Endometrial microvascular endothelial cells (primary cell): ENCODE results near the gene H2AZ2. TPM values are rescaled to one million over a fixed set of nuclear protein-coding genes. Genes with fewer than 3 reads are reported as not detected.
"Not testable (repeated sequence)": the region's sequence is repeated elsewhere in the genome, so short reads cannot be mapped to it uniquely, and the experiment has no call there.

ENCODE experiments used
- in situ Hi-C: cut with HindIII; loops from 2 replicates; pipeline ENCODE4 v1.10.0; 2017; ENCODE audit warnings: low sequenced_read_pairs, low pct_unique_long_range_greater_than_20kb; ENCODE audit errors: inconsistent ontology term
- total RNA-seq: library from RNA; depleted of rRNA; stranded (reverse); fragments of >200 nt; gene quantifications from one replicate; pipeline ENCODE4 v1.2.3, GENCODE V29; 2015; ENCODE audit errors: inconsistent ontology term

The H2AZ2 gene
- total RNA-seq, 1 donor from 2014 or later, result 181 TPM

DNA sequence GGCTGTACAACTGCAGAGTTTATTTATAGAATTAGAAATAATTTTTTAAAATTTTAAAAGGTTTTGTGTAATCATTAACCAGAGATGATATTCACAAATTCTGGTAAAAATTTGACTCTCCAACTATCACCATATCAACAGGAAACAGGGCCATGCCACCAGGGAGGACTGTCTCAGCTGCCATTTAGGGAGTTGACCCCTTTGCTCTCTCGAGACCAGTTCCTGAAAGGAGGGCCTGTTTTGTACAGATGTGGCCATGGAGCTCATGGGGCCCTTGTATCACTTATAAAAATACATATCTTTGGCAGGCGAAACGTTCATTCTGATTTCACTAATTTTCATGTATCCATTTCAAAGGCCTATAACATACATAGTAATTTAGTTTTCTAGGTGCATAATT lies 20.3 kb downstream of the H2AZ2 start:
- in situ Hi-C loops, result no loop called here

DNA sequence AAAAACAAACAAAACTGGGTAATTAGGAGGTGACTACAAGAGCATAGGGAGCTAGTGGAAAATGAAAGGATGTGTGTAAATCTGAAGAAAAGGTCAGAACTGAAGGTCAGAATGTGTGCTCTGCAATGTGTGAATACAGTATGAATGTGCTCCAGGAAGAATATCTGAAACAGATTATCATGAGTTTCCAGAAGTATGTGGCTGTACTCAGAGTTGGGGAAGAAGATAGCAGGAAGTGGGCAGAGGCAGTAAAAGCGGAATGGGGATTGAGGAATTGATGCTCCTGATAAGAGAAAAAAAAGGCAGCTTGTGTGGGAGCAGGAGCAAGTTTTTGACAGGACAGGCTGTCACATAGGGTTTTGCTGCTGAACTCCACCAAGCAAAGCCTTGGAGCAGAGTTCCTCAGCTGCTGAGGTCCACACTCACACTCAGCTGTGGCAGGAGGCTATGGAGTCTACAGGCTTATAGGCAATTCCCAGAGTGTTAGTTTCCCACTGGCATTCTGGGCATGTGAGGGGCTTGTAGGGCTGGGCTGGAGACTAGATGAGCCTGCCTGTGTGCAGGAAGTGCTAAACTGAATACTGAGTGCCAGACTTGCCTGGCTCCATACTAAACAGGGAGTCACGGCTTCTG lies 22.9 kb downstream of the H2AZ2 start:
- in situ Hi-C loops, result no loop called here

DNA sequence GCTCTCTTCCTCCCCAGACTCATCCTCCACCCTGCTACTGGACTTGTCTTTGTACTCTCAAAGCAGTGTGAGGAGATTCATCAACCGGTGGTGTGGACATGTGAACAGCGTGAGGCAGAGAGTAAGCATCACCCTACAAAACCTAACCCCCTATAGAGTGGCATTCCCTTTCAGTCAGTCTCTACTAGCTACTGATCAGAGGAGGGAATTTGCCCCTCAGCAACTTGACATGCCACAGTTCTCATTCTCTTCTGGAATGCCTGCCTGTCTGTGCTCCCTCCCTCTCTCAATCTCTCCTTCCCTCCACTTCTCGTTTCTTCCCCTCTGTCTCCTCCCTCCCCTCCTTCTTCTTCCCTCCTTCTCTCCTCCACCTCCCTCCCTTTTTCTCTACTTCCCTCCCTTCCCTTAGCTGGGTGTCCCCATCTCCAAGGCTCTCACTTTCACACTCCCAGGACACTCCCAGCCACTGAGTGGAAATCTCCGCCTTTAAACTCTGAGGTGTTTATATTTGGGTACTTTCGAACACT lies 24.6 kb downstream of the H2AZ2 start:
- in situ Hi-C loops, result no loop called here

DNA sequence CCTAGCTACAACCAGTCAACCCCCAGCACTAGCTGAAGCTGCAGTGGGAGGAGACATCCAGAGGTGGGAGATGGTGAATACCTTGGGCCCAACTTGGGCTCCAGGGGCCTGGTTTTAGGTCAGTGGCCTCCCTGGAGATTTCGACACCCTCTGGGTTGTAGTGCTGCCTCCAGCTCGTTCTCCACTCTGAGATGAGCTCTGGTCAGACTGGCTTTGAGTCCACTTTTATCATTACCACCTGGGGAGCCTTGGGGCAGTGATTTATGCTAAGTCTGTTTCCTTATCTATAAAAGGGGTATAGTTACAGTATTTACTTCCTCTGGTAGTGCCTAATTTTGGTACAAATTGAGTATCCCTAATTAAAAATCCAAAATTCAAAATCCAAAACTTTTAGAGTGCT lies 28.6 kb downstream of the H2AZ2 start:
- in situ Hi-C loops, result no loop called here

DNA sequence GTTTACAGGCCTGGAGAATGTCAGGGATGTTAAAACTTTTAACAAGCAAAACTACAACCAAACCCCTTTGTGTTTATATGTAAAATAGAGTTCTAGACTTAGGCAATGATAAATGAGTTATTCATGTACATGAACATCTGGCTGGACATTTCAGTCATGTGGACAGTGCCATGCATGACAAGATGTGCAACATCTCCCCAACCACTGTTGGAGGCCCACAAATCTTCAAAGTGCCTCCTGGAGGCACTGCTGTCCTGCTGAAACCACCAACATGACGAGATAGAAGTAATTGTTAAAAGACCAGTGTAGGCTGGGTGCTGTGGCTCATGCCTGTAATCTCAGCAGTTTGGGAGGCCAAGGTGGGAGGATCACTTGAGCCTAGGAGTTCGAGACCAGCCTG lies 33.0 kb downstream of the H2AZ2 start:
- in situ Hi-C loops, result no loop called here

DNA sequence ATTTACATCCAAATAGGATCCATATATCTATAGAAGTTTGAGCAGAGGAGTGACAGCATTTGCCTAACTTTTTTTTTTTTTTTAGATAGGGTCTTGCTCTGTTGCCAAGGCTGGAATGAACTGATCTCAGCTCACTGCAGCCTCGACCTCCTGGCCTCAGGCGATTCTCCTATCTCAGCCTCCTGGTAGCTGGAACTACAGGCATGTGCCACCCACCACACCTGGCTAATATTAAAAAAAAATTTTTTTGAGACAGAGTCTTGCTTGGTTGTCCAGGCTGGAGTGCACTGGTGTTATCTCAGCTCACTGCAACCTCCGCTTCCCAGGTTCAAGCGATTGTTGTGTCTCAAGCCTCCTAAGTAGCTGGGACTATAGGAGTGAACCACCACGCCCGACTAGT lies 36.3 kb downstream of the H2AZ2 start:
- in situ Hi-C loops, result no loop called here

DNA sequence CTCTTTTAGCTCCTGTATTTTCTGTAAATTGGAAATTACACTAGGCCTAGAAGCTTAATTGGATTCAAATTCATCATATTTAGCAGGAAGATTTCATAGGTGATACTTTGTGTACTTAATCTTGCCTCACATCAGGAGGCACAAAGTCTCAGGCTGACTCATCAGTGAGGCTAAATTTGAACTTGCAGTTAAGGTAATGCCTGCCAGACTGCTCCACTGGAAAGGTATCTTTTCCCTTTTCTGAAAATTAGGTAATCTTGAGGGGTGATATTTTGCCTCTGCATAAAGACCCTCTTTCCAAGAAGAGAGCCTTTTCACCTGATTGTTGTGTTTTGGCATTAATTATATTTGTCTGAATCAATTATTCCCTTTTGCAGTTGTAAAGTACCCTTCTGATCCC lies 36.8 kb downstream of the H2AZ2 start:
- in situ Hi-C loops, result no loop called here

DNA sequence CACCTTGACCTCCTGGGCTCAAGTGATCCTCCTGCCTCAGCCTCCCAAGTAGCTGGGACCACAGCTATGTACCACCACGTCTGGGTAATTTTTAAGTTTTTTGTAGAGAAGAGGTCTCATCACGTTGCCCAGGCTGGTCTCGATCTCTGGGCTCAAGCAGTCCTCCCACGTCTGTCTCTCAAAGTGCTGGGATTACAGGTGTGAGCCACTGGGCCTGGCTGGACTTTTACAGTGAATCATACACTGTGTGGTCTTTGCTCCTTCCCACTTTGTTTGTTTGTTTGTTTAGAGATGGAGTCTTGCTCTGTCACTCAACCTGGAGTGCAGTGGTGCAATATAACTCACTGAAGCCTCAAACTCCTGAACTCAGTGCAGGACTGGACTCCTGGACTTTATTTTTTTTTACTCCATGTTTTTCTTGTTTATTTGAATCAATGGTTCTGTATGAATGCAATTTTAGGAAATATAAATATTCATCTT lies 38.9 kb downstream of the H2AZ2 start:
- in situ Hi-C loops, result no loop called here

DNA sequence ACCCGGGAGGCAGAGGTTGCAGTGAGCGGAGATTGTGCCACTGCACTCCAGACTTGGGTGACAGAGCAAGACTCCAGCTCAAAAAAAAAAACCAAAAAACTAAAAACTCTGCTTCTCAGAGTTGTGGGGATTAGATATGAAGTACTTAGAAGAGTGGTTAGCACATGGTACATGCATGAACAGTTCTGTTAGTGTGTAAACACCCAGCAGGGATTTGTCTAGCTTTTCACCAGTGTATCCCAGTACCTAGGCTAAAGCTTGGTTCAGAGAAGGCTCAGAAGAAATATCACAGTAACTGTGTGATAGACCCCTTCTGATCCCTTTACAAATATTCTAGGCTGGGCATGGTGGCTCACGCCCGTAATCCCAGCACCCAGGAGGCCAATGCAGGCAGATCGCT lies 41.9 kb downstream of the H2AZ2 start:
- in situ Hi-C loops, result no loop called here

DNA sequence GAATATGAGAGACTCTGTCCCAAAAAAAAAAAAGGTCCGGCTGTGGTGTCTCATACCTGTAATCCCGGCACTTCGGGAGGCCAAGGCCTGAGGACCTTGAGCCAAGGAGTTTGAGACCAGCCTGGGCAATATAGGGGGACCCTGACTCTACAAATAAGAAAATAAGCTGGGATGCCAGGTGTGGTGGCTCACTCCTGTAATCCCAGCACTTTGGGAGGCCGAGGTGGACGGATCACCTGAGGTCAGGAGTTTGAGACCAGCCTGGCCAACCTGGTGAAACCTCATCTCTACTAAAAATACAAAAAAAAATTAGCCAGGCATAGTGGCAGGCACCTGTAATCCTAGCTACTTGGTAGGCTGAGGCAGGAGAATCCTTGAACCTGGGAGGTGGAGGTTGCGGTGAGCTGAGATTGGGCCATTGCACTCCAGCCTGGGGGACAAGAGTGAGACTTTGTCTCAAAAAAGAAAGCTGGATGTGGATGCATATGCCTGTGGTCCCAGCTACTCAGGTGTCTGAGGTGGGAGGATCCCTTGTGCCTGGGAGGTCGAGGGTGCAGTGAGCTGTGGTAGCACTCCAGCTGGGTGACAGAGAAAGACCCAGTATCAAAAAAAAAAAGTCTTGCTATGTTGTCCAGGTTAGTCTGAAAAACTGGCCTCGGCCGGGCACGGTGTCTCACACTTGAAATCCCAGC lies 43.9 kb downstream of the H2AZ2 start:
- in situ Hi-C loops, result not testable (repeated sequence)

DNA sequence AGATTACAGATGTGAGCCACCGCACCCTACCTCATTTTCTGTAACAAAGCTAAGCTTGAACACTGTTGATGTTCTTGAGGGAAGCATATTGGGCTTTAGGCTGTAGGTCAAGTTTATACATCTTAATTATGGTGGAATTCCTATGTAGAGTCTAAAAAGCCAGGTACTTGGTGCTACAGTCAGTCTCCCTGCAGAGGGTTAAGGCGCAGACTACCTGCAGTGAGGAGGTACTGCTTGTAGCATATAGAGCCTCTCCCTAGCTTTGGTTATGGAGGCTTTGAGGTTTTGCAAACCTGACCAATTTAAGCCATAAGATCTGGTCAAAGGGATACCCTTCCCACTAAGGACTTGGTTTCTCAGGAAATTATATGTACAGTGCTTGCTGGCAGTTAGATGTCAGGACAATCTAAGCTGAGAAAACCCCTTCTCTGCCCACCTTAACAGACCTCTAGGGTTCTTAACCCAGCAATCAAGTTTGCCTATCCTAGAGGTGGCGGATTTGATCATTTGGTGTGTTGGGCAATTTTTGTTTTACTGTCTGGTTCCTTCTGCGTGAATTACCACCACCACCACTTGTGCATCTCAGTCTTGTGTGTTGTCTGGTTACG lies 45.4 kb downstream of the H2AZ2 start:
- in situ Hi-C loops, result no loop called here

DNA sequence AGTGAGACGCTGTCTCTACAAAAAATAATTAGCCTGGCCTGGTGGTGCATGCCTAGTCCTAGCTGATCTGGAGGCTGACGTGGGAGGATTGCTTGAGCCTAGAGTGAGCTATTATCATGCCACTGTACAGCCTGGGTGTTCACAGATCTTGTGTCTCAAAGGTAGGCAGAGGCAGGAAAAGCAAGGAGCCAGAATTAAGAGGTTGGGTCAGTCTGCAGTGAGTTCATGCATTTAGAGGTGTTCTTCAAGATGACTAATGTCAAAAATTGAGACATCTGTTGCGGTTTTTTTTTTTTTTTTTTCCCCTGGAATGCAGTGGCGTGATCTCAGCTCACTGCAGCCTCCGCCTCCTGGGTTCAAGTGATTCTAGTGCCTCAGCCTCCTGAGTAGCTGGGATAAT lies 46.0 kb downstream of the H2AZ2 start:
- in situ Hi-C loops, result no loop called here

DNA sequence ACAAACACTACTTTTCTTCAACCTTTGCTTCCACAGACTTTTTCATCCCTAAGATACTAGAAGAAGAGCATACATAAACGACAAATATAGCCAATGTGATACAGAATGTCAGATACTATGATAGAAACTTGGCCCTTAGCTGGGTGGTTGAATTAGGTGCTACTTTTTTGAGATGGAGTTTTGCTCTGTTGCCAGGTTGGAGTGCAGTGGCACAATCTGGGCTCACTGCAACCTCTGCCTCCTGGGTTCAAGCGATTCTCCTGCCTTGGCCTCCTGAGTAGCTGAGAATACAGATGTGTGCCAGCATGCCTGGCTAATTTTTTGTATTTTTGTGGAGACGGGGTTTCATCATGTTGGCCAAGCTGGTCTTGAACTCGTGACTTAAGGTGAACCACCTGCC lies 47.9 kb downstream of the H2AZ2 start:
- in situ Hi-C loops, result no loop called here

DNA sequence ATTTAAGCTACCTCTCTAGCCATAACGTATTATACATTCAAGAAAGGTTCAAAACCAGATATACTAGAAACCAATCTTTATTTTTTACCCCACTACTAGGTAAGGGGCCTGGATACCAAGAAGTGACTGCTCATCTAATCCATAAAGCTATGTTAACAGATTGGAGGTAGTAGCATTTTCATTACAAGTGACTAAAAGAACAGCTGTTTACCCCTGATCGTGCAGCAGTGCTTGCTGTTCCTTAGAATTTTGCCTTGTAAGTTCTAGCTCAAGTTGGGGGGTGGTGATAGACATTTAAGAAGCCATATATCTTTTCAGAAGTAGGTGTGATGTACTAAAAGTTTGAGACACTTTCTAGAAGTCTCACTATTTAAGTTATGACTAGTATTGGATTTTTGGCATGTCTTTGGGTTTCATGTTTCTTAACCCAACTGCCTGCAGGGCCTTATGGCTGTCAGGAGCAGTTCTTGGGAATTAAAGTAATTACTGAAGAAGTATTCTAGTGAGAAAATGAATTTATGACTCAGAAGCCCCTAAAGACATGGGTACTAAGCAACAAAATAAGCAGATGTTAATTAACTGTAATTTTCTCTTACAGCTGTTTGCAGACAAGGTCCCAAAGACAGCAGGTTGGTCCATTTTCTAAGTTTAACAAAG lies 49.1 kb downstream of the H2AZ2 start:
- in situ Hi-C loops, result no loop called here

DNA sequence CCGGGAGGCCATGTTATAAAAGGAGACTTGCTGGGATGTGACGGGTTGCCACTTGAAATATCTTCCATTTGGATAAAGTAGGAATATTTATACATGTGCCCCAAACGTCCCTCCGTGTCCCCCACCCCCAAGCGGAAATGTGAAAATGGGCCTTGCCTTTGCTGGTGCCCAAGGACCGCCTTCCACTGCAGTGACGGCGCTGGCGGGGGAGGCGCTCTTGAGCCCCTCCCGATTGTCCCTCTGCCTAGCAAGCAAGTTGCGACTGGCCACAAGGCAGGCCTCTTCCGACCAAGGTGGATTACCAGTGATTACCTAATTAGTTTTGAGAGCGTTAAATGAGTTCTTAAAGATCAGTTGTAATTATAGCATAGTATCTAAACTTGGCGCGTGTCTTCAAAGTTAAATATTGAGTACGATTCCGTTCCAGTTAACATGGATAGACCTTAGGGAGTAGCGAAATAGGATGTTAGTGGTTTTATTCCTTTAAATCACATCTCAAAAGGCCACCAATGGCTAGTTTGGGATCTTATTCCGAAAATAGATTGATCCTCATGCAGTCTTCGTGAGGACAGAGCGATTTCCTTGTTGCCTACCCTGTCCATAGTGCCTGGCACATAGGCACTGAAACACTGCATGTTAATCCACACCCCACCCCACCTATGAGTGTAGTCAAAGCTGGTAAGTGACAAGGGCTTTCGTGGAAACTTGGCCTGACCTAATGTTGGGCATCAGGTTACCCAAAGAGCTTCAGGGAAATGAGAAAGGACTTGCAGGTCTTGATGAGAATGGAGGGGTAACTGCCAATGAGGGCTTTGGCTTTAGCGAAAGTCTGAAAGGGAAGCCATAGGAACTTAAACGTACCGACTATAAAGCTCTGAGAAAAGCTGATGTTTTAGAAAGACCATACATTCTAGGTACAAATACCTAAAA lies 50.3 kb downstream of the H2AZ2 start:
- in situ Hi-C loops, result no loop called here

DNA sequence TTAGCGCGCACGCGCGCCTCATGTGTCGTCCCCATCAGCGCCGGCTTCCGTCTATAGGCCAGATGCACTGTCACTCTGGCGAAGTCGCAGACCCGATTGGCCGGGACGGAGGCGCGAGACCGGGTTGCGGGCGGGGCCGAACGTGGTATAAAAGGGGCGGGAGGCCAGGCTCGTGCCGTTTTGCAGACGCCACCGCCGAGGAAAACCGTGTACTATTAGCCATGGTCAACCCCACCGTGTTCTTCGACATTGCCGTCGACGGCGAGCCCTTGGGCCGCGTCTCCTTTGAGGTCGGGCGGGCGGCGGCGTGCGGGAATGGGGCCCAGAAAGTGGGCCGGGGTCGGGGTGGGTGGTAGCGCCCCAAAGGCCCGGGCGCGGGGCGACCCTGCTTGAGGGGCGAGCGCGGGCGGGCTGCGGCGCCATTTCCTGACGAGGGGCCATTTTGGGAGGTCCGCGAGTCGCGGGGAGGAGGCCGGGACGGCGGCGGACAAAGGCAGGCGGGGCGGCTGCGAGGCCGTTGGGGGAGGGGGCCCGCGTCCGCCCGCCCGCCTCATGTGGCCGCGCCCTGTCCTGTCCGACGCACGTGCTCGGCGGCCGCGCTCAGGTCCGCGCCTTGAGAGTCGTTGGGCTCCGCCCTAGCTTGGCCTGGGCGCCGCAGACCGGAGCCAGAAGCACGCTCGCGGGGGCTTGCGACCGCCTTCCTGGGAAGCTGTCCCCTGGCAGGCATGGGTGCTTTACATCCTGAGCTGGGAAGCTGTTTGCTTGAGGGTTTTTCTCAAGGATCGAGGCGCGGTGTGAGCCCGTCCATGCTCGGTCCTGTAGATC lies 51.2 kb downstream of the H2AZ2 start, which contains the start of gene PPIA:
TSS of gene PPIA (plus strand) at position 178 of the 825 bp plus-strand sequence. CDS start at position 222, 44 bp downstream.
- in situ Hi-C loops, result no loop called here

DNA sequence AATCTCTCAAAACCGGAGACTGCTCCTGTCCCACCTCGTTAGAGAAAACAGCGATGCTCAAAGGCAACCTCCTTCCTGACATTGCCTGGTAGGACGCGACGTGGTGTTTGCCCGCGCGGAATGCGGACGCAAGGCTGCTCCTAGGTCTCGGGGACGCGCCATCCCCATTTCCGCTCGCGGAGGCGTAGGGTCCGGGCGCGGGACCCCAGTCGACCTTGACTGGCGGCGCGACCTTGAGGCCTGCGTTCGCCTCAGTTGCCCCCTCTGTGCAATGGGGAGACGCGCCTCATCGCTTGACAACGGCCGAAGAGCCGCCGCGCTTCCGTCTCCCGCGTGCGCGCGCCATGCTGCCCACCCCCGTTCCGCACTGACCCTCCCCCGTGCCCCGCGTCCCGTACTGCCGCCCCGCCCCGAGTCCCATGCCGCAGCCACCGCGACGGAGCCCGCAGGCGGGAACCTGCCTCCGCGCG lies 51.8 kb downstream of the H2AZ2 start:
- in situ Hi-C loops, result no loop called here

DNA sequence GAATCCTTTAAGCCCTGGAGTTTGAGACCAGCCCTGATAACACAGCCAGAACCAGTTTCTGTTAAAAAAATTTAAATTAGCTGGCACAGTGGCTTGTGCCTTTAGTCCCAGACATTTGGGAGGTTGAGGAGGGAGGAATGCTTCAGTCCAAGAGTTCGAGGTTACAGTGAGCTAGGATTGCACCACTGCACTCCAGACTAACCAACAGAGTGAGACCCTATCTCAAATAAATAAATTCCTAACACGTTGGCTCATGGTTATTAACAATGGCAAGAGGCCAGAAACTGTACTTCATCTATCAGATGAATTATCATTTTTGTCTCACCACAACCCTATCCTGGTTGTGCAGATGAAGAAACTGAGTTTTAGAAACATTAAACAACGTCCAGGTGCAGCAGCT lies 53.6 kb downstream of the H2AZ2 start:
- in situ Hi-C loops, result no loop called here
